GM19023 (cell line): Measurements from ENCODE around the gene AK9.
"Not testable (repeated sequence)": the region's sequence is repeated elsewhere in the genome, so short reads cannot be mapped to it uniquely, and the experiment has no call there.

Source experiments
- ATAC-seq: cut with Tn5 transposase; IDR thresholded peaks from one replicate; pipeline ENCODE4 v1.9.1; 2021; ENCODE audit warnings: mild to moderate bottlenecking, moderate library complexity; ENCODE audit not compliant: unreplicated experiment

AK9 gene

GRCh38 chr6:109701221-109701620 is 10.2 kb upstream of the AK9 start:
- no peak for ATAC-seq

GRCh38 chr6:109696355-109696754 is 5.4 kb upstream of the AK9 start:
- ATAC-seq = no peak

- no peak for ATAC-seq
Measured at GRCh38 chr6:109695468-109695867, 4.5 kb upstream of the AK9 start.

GRCh38 chr6:109693111-109693510 is 2.1 kb upstream of the AK9 start:
- no peak for ATAC-seq

GRCh38 chr6:109690373-109690736 is 647 bp downstream of the AK9 start:
- ATAC-seq = peak; percentile 46

GRCh38 chr6:109687271-109687761 is 3.7 kb downstream of the AK9 start:
- no peak for ATAC-seq

GRCh38 chr6:109686566-109687265 is 4.3 kb downstream of the AK9 start:
- ATAC-seq = no peak

- ATAC-seq = not testable (repeated sequence)
Measured at GRCh38 chr6:109678661-109679505, 12.1 kb downstream of the AK9 start.

GRCh38 chr6:109678240-109678639 is 12.8 kb downstream of the AK9 start:
- no peak for ATAC-seq

GRCh38 chr6:109676724-109677123 is 14.3 kb downstream of the AK9 start:
- no peak for ATAC-seq

- ATAC-seq = no peak
Measured at GRCh38 chr6:109672839-109673238, 18.2 kb downstream of the AK9 start.

- no peak for ATAC-seq
Measured at GRCh38 chr6:109672175-109672574, 18.8 kb downstream of the AK9 start.

GRCh38 chr6:109671733-109672132 is 19.3 kb downstream of the AK9 start:
- ATAC-seq = no peak

- ATAC-seq = no peak
Measured at GRCh38 chr6:109669811-109670210, 21.2 kb downstream of the AK9 start.

GRCh38 chr6:109662192-109662591 is 28.8 kb downstream of the AK9 start:
- no peak for ATAC-seq

- no peak for ATAC-seq
Measured at GRCh38 chr6:109660526-109661320, 30.3 kb downstream of the AK9 start.

GRCh38 chr6:109655761-109656262 is 35.2 kb downstream of the AK9 start:
- no peak for ATAC-seq

- no peak for ATAC-seq
Measured at GRCh38 chr6:109653264-109653663, 37.7 kb downstream of the AK9 start.

- no peak for ATAC-seq
Measured at GRCh38 chr6:109644131-109644530, 46.9 kb downstream of the AK9 start.

- no peak for ATAC-seq
Measured at GRCh38 chr6:109632405-109632804, 58.6 kb downstream of the AK9 start.

GRCh38 chr6:109631403-109631802 is 59.6 kb downstream of the AK9 start:
- no peak for ATAC-seq
